ENCODE measurements around the gene HMGCL.

DNA sequence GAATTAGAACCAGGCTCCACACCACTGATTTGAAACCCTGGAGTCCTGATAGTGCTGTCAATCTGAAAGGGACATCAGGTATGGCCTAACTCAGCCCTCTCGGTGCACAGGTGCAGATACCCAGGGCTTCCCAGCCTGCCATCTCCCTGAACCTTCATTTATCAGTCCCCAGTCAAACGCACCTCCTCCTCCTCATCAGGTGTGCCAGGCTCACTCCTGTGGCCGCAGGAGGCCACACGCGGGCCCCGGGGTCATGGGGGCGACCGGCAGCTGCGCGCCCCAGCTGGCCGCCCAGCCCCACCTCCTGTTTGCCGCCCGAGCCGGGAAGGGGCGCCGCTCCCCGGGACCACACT, 42.3 kb upstream of the HMGCL start:
- TF ChIP-seq EZH2phosphoT487 (IDR thresholded peaks at IDR 0.05; ENCODE audit: low read depth) (no peak), CTCF (IDR thresholded peaks at IDR 0.05; ENCODE audit: low read depth, low read length) (no peak)
